ENCODE data around the gene P4HA2. TPM values are rescaled to one million over a fixed set of nuclear protein-coding genes. Genes with fewer than 3 reads are reported as not detected.

The P4HA2 gene
- total RNA-seq, 1 experiment from 2014 or later, result 25.1 TPM

DNA sequence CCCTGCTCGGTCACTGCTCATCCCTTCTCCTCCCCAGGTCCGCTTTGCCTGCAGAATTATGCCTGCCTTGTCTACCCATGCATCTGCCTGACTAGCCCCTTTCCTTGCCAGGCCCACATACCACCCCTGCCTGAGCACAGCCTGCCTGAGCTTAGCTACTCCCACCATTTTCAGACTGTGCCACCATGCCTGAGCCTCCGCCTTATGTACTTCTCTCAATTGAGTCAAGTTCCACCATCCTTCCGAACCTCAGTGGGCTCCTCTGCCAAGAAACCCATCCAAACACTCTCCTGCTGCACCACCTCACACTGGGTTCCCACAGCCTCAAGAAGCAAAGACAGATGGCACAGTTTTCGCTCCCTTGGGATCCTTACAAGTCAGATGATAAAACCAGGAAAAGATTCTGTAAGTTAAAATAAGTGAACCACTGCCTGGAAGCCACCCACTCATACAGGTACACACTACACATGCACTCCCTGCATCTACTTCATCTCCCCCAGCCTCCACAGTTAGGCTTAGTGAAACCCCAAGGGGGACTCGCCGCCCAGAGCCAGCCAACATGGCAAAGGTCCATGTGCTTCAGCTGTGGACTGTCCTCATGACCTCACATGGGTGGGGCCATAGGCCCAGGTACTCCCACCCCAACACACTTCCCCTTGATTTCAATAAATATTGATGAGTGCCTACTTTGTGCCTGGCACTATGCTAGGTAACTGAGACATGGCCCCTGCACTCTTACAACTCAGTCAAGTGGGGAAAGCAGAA is 23.1 kb downstream of the P4HA2 start:
- TF ChIP-seq POLR2AphosphoS5 (IDR thresholded peaks at IDR 0.05; ENCODE audit: low read depth, low read length), result no peak
- no peak for TF ChIP-seq REST (IDR thresholded peaks at IDR 0.05; ENCODE audit: insufficient read depth in 1 of 2, low read depth in 2 of 2, low read length in 1 of 2)
- TF ChIP-seq SIN3A (IDR thresholded peaks at IDR 0.05; ENCODE audit: borderline replicate concordance, insufficient read depth, low read depth, low read length), result no peak
- in situ Hi-C loops (cut with HindIII; ENCODE audit: low pct_unique_long_range_greater_than_20kb, low sequenced_read_pairs), result no loop called here
- ATAC-seq, result no peak

GRCh38 chr5:132203916-132204315 is 23.7 kb downstream of the P4HA2 start:
- H3K9me3 ChIP-seq (ENCODE audit: control insufficient read depth, insufficient read depth, low read depth, low read length), result no peaks in the 10 kb centered on the region
- no TSS peak for BruUV-seq (replicated peaks)
- no peaks in the 10 kb centered on the region for H3K27me3 ChIP-seq (ENCODE audit: control insufficient read depth, insufficient read depth, low read length)
- no peaks in the 10 kb centered on the region for H3K4me1 ChIP-seq (ENCODE audit: control insufficient read depth, insufficient read depth, low read length)
- H3K4me3 ChIP-seq (ENCODE audit: low read depth in 2 of 2, low read length in 2 of 2), result no peak overlapping the region
- no peak for DNase-seq (ENCODE audit: low read depth, low spot score)
- in situ Hi-C loops (cut with HindIII; ENCODE audit: low pct_unique_long_range_greater_than_20kb, low sequenced_read_pairs), result no loop called here
- TF ChIP-seq REST (IDR thresholded peaks at IDR 0.05; ENCODE audit: insufficient read depth in 1 of 2, low read depth in 2 of 2, low read length in 1 of 2) (no peak), SIN3A (IDR thresholded peaks at IDR 0.05; ENCODE audit: borderline replicate concordance, insufficient read depth, low read depth, low read length) (no peak), TCF7L2 (IDR thresholded peaks at IDR 0.05; ENCODE audit: low read depth, low read length) (no peak), POLR2AphosphoS5 (IDR thresholded peaks at IDR 0.05; ENCODE audit: low read depth, low read length) (no peak)
- TF ChIP-seq, protein P1, sequence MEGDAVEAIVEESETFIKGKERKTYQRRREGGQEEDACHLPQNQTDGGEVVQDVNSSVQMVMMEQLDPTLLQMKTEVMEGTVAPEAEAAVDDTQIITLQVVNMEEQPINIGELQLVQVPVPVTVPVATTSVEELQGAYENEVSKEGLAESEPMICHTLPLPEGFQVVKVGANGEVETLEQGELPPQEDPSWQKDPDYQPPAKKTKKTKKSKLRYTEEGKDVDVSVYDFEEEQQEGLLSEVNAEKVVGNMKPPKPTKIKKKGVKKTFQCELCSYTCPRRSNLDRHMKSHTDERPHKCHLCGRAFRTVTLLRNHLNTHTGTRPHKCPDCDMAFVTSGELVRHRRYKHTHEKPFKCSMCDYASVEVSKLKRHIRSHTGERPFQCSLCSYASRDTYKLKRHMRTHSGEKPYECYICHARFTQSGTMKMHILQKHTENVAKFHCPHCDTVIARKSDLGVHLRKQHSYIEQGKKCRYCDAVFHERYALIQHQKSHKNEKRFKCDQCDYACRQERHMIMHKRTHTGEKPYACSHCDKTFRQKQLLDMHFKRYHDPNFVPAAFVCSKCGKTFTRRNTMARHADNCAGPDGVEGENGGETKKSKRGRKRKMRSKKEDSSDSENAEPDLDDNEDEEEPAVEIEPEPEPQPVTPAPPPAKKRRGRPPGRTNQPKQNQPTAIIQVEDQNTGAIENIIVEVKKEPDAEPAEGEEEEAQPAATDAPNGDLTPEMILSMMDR (IDR thresholded peaks at IDR 0.05), result no peak
- no peak for ATAC-seq
- CTCF ChIA-PET, result no interaction called here
- POLR2A ChIA-PET, result no interaction called here
- no peaks in the 10 kb centered on the region for H3K36me3 ChIP-seq (ENCODE audit: control insufficient read depth, insufficient read depth, low read length)
- H3K27ac ChIP-seq (ENCODE audit: low read length), result no peak overlapping the region
- intact Hi-C loops (cut with micrococcal nuclease; ENCODE audit: unreplicated experiment), result no loop called here

More for the DNA sequence above, 23.1 kb downstream of the P4HA2 start:
- ChIA-PET CTCF (no interaction called here), POLR2A (no interaction called here)
- BruUV-seq (replicated peaks), result no TSS peak
- H3K27ac ChIP-seq (ENCODE audit: low read length), result no peak overlapping the region
- H3K4me1 ChIP-seq (ENCODE audit: control insufficient read depth, insufficient read depth, low read length), result no peaks in the 10 kb centered on the region
- H3K36me3 ChIP-seq (ENCODE audit: control insufficient read depth, insufficient read depth, low read length), result no peaks in the 10 kb centered on the region
- H3K9me3 ChIP-seq (ENCODE audit: control insufficient read depth, insufficient read depth, low read depth, low read length), result no peaks in the 10 kb centered on the region
- no peaks in the 10 kb centered on the region for H3K27me3 ChIP-seq (ENCODE audit: control insufficient read depth, insufficient read depth, low read length)
- no peak for DNase-seq (ENCODE audit: low read depth, low spot score)
- H3K4me3 ChIP-seq (ENCODE audit: low read depth in 2 of 2, low read length in 2 of 2), result no peak overlapping the region
- intact Hi-C loops (cut with micrococcal nuclease; ENCODE audit: unreplicated experiment), result no loop called here

Data from Panc1 (cell line).